ENCODE results near the gene TBC1D32.

- TF ChIP-seq CTCF (IDR thresholded peaks at IDR 0.05) (no peak), POLR2A (IDR thresholded peaks at IDR 0.05) (no peak)
Observed at GRCh38 chr6:121376411-121376810, 42.1 kb upstream of the TBC1D32 start.
